GM06990 (cell line): ENCODE results near the gene LPAR5.

Source experiments
- DNase-seq: peaks from one replicate; pipeline ENCODE4 v3.0.0-alpha.2; 2011; ENCODE audit not compliant: insufficient read length; ENCODE audit errors: extremely low read depth
- H3K27me3 ChIP-seq: replicated peaks from 2 replicates; pipeline ENCODE4 v1.6.0; 2011; ENCODE audit warnings: low read length; ENCODE audit not compliant: control insufficient read depth, insufficient read depth
- H3K36me3 ChIP-seq: 2 replicates; pipeline ENCODE4 v1.5.1; 2011; ENCODE audit warnings: low read length; ENCODE audit not compliant: control insufficient read depth, insufficient read depth
- H3K4me3 ChIP-seq: replicated peaks from 2 replicates; pipeline ENCODE4 v1.5.1; 2011; ENCODE audit warnings: low read depth, mild to moderate bottlenecking, control low read depth, low read length
- TF ChIP-seq, protein P1 (sequence below): IDR thresholded peaks from 2 replicates; pipeline ENCODE4 v1.5.1; 2011; ENCODE audit warnings: low read length, control low read depth, mild to moderate bottlenecking, inconsistent platforms; ENCODE audit not compliant: insufficient read depth, poor library complexity, severe bottlenecking

Gene LPAR5

DNA sequence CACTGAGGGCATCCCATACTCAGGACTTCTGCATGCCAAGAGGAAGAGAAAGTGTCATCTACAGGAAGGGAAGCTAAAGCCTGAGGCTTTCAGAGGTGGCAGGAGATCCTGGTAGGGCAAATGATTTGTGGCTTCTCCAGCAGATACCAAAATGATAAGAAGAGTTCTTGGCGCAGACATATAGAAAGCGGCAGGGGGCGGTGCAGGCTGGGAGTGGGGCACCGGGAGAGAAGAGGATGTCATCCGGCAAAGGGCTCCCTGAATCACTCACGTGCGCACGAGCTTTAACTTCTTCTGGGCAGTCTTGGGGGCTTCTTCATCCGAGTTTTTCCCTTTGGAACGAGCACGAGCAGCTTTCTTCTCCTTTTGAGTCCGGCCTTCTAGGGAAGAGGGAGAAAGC is 16.6 kb upstream of the LPAR5 start:
- H3K36me3 ChIP-seq = peaks cover 18% of the 10 kb centered on the region
- no peak for DNase-seq
- TF ChIP-seq, protein P1, sequence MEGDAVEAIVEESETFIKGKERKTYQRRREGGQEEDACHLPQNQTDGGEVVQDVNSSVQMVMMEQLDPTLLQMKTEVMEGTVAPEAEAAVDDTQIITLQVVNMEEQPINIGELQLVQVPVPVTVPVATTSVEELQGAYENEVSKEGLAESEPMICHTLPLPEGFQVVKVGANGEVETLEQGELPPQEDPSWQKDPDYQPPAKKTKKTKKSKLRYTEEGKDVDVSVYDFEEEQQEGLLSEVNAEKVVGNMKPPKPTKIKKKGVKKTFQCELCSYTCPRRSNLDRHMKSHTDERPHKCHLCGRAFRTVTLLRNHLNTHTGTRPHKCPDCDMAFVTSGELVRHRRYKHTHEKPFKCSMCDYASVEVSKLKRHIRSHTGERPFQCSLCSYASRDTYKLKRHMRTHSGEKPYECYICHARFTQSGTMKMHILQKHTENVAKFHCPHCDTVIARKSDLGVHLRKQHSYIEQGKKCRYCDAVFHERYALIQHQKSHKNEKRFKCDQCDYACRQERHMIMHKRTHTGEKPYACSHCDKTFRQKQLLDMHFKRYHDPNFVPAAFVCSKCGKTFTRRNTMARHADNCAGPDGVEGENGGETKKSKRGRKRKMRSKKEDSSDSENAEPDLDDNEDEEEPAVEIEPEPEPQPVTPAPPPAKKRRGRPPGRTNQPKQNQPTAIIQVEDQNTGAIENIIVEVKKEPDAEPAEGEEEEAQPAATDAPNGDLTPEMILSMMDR = no peak
- H3K4me3 ChIP-seq = no peak overlapping the region
- no peaks in the 10 kb centered on the region for H3K27me3 ChIP-seq

DNA sequence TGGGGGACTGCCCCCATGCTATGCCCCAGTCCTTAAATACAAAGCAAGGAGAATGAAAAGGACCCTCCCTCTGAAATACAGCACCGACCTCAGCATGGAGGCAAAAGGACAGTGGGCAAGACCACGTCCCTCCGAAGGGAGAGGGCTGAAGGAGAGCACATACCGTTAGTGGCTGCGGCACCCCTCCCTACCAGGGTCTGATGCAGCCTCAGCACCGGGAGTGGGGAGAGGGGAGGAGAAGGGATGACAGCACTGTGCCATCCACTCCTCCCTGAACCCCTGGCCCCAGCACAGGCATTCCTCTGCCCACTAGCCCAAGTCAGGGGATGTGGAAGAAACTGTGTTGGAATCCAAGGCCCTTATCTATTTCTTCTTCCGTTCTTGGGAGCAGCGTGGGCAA is 15.1 kb upstream of the LPAR5 start:
- Histone ChIP-seq H3K4me3 (no peak overlapping the region), H3K36me3 (peaks cover 16% of the 10 kb centered on the region), H3K27me3 (no peaks in the 10 kb centered on the region)
- TF ChIP-seq, protein P1 = no peak
- no peak for DNase-seq

DNA sequence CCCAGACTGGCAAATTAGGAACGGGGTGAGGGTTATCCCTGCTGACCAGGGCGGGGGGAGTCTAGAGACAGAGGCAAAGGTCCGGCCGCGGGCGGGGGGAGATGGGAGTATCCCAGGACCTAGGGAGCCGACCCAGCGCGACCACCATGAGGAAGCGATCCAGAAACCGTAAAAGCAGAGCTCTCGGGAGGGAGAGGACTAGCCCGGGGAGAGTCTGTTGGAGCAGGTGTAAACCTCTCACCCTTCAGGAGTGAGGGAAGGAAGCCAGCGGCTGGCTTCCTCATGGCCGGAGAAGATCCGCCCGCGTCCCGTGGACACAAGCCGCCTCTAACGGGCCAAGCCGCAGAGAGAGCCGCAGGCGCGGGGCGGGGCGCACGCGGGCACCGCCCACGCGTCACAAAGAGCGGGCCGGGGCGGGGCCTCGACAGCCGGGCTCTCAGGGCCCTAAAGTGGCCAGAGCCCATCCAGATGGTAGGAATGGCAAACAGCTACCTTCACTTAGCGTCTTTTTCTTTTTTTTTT is 11.4 kb upstream of the LPAR5 start, which contains the start of gene ACRBP:
Gene ACRBP (minus strand): TSS at position 350 of the 522 bp plus-strand sequence. CDS start 66 bp downstream, at position 284.
- Histone ChIP-seq H3K36me3 (peaks cover 7% of the 10 kb centered on the region), H3K27me3 (no peaks in the 10 kb centered on the region), H3K4me3 (peak within 1 kb of the TSS; percentile 54)
- DNase-seq = peak; percentile 81
- TF ChIP-seq, protein P1 = no peak

GRCh38 chr12:6646276-6647082 is 10.7 kb upstream of the LPAR5 start:
- DNase-seq = no peak
- TF ChIP-seq, protein P1 = no peak
- no peaks in the 10 kb centered on the region for H3K27me3 ChIP-seq
- peaks cover 7% of the 10 kb centered on the region for H3K36me3 ChIP-seq
- peak overlapping the region; percentile 54 for H3K4me3 ChIP-seq

DNA sequence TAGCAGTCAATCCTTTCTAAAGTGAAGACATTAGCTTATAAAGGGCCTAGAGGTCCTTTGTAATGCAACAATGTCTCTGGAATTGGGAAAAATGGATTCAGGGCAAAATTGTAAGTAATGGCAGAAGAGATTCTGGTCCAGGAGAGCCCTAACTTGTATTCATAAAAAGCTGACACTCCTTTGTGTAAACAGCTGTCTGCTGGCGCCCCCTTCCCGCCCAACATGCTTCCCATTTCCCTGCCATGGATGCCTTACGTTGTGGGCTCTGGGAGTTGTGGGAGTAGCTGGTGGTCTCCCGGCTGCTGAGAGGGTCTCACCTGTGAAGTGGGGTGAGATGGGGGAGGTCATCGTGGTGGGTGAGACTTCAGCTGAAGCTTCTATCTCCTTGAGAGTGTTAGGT is 9.1 kb upstream of the LPAR5 start:
- H3K27me3 ChIP-seq = no peaks in the 10 kb centered on the region
- H3K36me3 ChIP-seq = peaks cover 2% of the 10 kb centered on the region; the same call in 1 of the 2 replicates
- DNase-seq = no peak
- TF ChIP-seq, protein P1 = no peak
- H3K4me3 ChIP-seq = no peak overlapping the region
